ENCODE measurements around the gene WWTR1.

Gene WWTR1

DNA sequence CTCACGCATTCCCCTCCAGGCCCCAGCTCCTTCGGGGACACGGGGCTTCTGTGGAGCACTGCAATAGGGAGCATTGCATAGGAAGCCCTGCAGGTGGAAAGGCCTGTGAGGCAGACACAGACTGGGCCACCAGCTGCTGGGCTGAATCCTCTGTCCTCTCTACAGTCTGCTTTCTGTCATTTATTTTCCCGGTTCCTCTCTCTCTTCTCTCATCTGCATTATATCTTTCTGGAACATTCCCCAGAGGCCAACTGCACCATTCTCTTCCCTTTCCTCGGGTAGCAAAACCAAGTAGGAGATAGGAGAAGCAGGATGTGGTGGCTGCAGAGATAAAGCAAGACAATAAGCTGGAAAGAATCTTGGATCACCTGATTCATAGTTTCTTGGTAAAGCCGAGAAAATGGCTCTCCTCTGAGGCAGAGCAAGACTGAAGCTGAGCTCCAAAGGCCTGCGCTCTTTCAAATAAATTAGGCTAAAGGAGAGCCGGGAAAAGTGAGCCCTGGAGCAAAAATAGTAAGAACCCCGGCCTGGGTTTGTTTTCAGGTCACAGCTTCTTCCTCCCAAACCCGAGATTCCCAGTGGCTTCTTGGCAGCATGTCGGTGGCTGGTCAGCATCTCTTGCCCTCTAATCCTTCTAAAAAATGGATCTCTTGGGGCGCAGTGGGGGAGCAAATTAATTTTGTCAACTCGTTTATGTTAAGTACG is 178.1 kb downstream of the WWTR1 start:
- no peak for DNase-seq (ENCODE audit: low read depth in 1 of 2, low spot score in 1 of 2)
- Histone ChIP-seq H3K27me3 (ENCODE audit: insufficient read depth, poor library complexity, severe bottlenecking) (no peaks in the 10 kb centered on the region), H3K27ac (replicated peaks) (no peak overlapping the region), H3K4me3 (replicated peaks; ENCODE audit: insufficient read depth, low read length) (no peak overlapping the region)
- TF ChIP-seq POLR2AphosphoS5 (IDR thresholded peaks at IDR 0.05; ENCODE audit: low read depth) (no peak), GABPA (IDR thresholded peaks at IDR 0.05; ENCODE audit: low read depth) (no peak), SPI1 (IDR thresholded peaks at IDR 0.05; ENCODE audit: borderline replicate concordance, low read depth) (no peak)
- TF ChIP-seq, protein P1, sequence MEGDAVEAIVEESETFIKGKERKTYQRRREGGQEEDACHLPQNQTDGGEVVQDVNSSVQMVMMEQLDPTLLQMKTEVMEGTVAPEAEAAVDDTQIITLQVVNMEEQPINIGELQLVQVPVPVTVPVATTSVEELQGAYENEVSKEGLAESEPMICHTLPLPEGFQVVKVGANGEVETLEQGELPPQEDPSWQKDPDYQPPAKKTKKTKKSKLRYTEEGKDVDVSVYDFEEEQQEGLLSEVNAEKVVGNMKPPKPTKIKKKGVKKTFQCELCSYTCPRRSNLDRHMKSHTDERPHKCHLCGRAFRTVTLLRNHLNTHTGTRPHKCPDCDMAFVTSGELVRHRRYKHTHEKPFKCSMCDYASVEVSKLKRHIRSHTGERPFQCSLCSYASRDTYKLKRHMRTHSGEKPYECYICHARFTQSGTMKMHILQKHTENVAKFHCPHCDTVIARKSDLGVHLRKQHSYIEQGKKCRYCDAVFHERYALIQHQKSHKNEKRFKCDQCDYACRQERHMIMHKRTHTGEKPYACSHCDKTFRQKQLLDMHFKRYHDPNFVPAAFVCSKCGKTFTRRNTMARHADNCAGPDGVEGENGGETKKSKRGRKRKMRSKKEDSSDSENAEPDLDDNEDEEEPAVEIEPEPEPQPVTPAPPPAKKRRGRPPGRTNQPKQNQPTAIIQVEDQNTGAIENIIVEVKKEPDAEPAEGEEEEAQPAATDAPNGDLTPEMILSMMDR (IDR thresholded peaks at IDR 0.05; ENCODE audit: insufficient read depth, low read length), result no peak
- TF ChIP-seq, protein P2, sequence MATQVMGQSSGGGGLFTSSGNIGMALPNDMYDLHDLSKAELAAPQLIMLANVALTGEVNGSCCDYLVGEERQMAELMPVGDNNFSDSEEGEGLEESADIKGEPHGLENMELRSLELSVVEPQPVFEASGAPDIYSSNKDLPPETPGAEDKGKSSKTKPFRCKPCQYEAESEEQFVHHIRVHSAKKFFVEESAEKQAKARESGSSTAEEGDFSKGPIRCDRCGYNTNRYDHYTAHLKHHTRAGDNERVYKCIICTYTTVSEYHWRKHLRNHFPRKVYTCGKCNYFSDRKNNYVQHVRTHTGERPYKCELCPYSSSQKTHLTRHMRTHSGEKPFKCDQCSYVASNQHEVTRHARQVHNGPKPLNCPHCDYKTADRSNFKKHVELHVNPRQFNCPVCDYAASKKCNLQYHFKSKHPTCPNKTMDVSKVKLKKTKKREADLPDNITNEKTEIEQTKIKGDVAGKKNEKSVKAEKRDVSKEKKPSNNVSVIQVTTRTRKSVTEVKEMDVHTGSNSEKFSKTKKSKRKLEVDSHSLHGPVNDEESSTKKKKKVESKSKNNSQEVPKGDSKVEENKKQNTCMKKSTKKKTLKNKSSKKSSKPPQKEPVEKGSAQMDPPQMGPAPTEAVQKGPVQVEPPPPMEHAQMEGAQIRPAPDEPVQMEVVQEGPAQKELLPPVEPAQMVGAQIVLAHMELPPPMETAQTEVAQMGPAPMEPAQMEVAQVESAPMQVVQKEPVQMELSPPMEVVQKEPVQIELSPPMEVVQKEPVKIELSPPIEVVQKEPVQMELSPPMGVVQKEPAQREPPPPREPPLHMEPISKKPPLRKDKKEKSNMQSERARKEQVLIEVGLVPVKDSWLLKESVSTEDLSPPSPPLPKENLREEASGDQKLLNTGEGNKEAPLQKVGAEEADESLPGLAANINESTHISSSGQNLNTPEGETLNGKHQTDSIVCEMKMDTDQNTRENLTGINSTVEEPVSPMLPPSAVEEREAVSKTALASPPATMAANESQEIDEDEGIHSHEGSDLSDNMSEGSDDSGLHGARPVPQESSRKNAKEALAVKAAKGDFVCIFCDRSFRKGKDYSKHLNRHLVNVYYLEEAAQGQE (IDR thresholded peaks at IDR 0.05; ENCODE audit: insufficient replicate concordance, low read depth), result no peak

DNA sequence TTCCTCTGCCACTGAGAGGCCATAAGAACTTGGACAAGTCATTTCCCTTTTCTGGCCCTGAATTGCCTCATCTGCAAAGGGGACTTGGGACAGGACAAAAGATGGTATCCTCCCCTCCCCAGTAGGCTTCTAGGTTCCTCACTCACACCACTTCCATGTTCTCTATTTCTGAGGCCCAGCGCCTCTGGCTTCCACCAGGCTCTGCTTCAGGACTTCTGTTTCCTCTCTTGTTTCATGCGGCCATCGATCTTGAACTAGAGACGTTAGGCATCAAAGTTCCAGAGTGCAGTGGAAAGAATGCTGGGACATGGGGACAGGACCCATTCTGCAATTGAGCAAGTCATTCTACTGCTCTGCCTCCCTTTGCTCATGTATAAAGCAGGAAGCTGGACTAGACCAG is 181.6 kb downstream of the WWTR1 start:
- no peak overlapping the region for H3K27ac ChIP-seq (replicated peaks)
- peak; percentile 24 to 54 for DNase-seq (ENCODE audit: low read depth in 1 of 2, low spot score in 1 of 2)
- TF ChIP-seq, protein P1 (IDR thresholded peaks at IDR 0.05; ENCODE audit: insufficient read depth, low read length), result no peak
- TF ChIP-seq POLR2AphosphoS5 (IDR thresholded peaks at IDR 0.05; ENCODE audit: low read depth) (no peak), SPI1 (IDR thresholded peaks at IDR 0.05; ENCODE audit: borderline replicate concordance, low read depth) (peak; percentile 45; the same call in 1 of the 2 replicates)

DNA sequence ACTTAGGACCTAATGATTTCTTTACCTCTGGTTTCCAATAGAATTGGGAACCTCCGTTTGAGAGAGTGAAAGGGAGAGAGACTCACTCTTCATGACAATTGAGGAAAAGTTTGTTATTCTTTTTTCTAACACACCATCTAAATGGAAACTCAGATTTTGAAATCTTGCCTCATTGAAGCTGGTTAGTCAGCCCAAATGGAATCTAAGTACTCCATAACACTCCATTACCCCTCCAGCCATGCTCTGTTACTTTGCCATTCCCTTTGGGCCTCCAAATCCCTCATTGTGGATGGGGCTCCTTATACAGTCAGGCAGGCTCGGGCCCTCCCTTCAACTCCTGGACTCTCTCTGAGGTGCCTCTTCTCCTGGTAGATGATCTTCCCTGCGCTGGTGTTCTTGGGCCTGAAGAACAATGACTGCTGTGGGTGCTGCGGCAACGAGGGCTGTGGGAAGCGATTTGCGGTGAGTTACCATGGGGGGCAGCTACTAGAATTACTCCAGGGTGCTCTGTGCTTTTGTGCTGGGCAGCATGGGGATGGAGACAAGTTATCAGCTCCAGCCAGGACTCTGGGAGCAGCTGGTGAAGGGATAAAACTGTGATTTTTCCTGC is 182.3 kb downstream of the WWTR1 start:
- TF ChIP-seq SPI1 (IDR thresholded peaks at IDR 0.05; ENCODE audit: borderline replicate concordance, low read depth) (no peak), POLR2AphosphoS5 (IDR thresholded peaks at IDR 0.05; ENCODE audit: low read depth) (no peak), GABPA (IDR thresholded peaks at IDR 0.05; ENCODE audit: low read depth) (no peak)
- TF ChIP-seq, protein P2 (IDR thresholded peaks at IDR 0.05; ENCODE audit: insufficient replicate concordance, low read depth), result no peak
- TF ChIP-seq, protein P1 (IDR thresholded peaks at IDR 0.05; ENCODE audit: insufficient read depth, low read length), result no peak
- DNase-seq (ENCODE audit: low read depth in 1 of 2, low spot score in 1 of 2), result no peak
- Histone ChIP-seq H3K4me3 (replicated peaks; ENCODE audit: insufficient read depth, low read length) (no peak overlapping the region), H3K27me3 (ENCODE audit: insufficient read depth, poor library complexity, severe bottlenecking) (no peaks in the 10 kb centered on the region), H3K27ac (replicated peaks) (no peak overlapping the region)

More for the DNA sequence above, 181.6 kb downstream of the WWTR1 start:
- Histone ChIP-seq H3K27me3 (ENCODE audit: insufficient read depth, poor library complexity, severe bottlenecking) (no peaks in the 10 kb centered on the region), H3K4me3 (replicated peaks; ENCODE audit: insufficient read depth, low read length) (no peak overlapping the region)

All from HL-60 (cell line).